ENCODE measurements around the gene DVL1. TPM values are rescaled to one million over a fixed set of nuclear protein-coding genes. Genes with fewer than 3 reads are reported as not detected.

The DVL1 gene
- total and polyA plus RNA-seq, 2 of the 13 experiments (the other 11 are each of a cell fraction or from before 2014, with no cell fraction given): 30.8 to 60.4 TPM

DNA sequence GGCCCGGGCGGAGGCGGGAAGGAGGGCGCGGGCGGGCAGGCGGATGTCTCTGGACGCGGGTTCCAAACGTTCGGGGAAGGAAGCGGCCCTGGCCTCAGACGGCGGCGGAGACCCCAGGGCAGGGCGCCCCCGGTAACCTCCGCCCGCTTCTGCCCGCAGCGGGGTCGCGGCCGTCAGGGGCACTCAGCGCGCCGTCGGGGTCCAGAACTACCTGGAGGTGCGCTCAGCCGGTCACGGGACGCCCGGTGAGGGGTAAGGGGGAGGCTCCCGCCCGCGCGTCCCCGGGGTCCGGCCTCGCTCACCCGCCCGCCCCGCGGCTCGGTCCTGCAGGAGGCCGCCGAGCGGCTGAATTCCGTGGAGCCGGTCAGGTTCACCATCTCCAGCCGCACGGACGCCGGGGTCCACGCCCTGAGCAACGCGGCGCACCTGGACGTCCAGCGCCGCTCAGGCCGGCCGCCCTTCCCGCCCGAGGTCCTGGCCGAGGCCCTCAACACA, 40.4 kb downstream of the DVL1 start (continued):
- TF ChIP-seq KDM5B (CRISPR knock-in tag; IDR thresholded peaks at IDR 0.05; ENCODE audit: borderline replicate concordance) (0 out of 2 replicates have a peak, but pooled peaks have one; percentile 12), ZNF224 (CRISPR knock-in tag; IDR thresholded peaks at IDR 0.05) (peak; percentile 4; the same call in 1 of the 2 replicates), GABPB1 (CRISPR knock-in tag; IDR thresholded peaks at IDR 0.05) (peak; percentile 14; the same call in 1 of the 2 replicates), ZNF280B (CRISPR knock-in tag; IDR thresholded peaks at IDR 0.05; ENCODE audit: borderline replicate concordance) (no peak), RBM22 (optimal IDR thresholded peaks at IDR 0.05; ENCODE audit: low read length) (no peak), DDIT3 (CRISPR knock-in tag; IDR thresholded peaks at IDR 0.05) (no peak), SPEN (CRISPR knock-in tag; IDR thresholded peaks at IDR 0.05; ENCODE audit: low read depth) (no peak), ZNF790 (CRISPR knock-in tag; IDR thresholded peaks at IDR 0.05; ENCODE audit: borderline replicate concordance) (peak; percentile 91), PAX8 (CRISPR knock-in tag; IDR thresholded peaks at IDR 0.05; ENCODE audit: borderline replicate concordance) (peak; percentile 34; the same call in 1 of the 2 replicates), MAZ (IDR thresholded peaks at IDR 0.05; ENCODE audit: borderline replicate concordance, low read depth, low read length) (no peak), MAZ (CRISPR knock-in tag; IDR thresholded peaks at IDR 0.05; ENCODE audit: low read depth) (no peak; the same call in 1 of the 2 replicates), JARID2 (CRISPR knock-in tag; IDR thresholded peaks at IDR 0.05; ENCODE audit: insufficient replicate concordance) (no peak), SCMH1 (CRISPR knock-in tag; IDR thresholded peaks at IDR 0.05; ENCODE audit: borderline replicate concordance) (no peak), LBX2 (CRISPR knock-in tag; IDR thresholded peaks at IDR 0.05; ENCODE audit: borderline replicate concordance) (no peak), ZNF232 (CRISPR knock-in tag; IDR thresholded peaks at IDR 0.05; ENCODE audit: borderline replicate concordance) (0 out of 2 replicates have a peak, but pooled peaks have one; percentile 28)
- TF ChIP-seq, protein P1, sequence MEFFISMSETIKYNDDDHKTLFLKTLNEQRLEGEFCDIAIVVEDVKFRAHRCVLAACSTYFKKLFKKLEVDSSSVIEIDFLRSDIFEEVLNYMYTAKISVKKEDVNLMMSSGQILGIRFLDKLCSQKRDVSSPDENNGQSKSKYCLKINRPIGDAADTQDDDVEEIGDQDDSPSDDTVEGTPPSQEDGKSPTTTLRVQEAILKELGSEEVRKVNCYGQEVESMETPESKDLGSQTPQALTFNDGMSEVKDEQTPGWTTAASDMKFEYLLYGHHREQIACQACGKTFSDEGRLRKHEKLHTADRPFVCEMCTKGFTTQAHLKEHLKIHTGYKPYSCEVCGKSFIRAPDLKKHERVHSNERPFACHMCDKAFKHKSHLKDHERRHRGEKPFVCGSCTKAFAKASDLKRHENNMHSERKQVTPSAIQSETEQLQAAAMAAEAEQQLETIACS (CRISPR knock-in tag; IDR thresholded peaks at IDR 0.05): peak; percentile 18; the same call in 1 of the 2 replicates
- TF ChIP-seq, protein P2, sequence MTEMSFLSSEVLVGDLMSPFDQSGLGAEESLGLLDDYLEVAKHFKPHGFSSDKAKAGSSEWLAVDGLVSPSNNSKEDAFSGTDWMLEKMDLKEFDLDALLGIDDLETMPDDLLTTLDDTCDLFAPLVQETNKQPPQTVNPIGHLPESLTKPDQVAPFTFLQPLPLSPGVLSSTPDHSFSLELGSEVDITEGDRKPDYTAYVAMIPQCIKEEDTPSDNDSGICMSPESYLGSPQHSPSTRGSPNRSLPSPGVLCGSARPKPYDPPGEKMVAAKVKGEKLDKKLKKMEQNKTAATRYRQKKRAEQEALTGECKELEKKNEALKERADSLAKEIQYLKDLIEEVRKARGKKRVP (CRISPR knock-in tag; IDR thresholded peaks at IDR 0.05): no peak
- TF ChIP-seq, protein P3, sequence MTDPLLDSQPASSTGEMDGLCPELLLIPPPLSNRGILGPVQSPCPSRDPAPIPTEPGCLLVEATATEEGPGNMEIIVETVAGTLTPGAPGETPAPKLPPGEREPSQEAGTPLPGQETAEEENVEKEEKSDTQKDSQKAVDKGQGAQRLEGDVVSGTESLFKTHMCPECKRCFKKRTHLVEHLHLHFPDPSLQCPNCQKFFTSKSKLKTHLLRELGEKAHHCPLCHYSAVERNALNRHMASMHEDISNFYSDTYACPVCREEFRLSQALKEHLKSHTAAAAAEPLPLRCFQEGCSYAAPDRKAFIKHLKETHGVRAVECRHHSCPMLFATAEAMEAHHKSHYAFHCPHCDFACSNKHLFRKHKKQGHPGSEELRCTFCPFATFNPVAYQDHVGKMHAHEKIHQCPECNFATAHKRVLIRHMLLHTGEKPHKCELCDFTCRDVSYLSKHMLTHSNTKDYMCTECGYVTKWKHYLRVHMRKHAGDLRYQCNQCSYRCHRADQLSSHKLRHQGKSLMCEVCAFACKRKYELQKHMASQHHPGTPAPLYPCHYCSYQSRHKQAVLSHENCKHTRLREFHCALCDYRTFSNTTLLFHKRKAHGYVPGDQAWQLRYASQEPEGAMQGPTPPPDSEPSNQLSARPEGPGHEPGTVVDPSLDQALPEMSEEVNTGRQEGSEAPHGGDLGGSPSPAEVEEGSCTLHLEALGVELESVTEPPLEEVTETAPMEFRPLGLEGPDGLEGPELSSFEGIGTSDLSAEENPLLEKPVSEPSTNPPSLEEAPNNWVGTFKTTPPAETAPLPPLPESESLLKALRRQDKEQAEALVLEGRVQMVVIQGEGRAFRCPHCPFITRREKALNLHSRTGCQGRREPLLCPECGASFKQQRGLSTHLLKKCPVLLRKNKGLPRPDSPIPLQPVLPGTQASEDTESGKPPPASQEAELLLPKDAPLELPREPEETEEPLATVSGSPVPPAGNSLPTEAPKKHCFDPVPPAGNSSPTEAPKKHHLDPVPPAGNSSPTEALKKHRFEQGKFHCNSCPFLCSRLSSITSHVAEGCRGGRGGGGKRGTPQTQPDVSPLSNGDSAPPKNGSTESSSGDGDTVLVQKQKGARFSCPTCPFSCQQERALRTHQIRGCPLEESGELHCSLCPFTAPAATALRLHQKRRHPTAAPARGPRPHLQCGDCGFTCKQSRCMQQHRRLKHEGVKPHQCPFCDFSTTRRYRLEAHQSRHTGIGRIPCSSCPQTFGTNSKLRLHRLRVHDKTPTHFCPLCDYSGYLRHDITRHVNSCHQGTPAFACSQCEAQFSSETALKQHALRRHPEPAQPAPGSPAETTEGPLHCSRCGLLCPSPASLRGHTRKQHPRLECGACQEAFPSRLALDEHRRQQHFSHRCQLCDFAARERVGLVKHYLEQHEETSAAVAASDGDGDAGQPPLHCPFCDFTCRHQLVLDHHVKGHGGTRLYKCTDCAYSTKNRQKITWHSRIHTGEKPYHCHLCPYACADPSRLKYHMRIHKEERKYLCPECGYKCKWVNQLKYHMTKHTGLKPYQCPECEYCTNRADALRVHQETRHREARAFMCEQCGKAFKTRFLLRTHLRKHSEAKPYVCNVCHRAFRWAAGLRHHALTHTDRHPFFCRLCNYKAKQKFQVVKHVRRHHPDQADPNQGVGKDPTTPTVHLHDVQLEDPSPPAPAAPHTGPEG (CRISPR knock-in tag; IDR thresholded peaks at IDR 0.05): peak; percentile 85; the same call in 1 of the 2 replicates

Measured in HepG2 (cell line).